ENCODE results near the gene SORCS2. TPM values are rescaled to one million over a fixed set of nuclear protein-coding genes. Genes with fewer than 3 reads are reported as not detected.

Gene SORCS2
- polyA plus RNA-seq, 3 donors = 0.46 to 0.55 TPM; not detected in 1

- no peak overlapping the region for H2AFZ ChIP-seq (ENCODE audit: insufficient read depth, low read depth, low read length, poor library complexity, severe bottlenecking)
- no peaks in the 10 kb centered on the region for H3K36me3 ChIP-seq (replicated peaks in 1 of 2; ENCODE audit: control insufficient read depth in 1 of 2, insufficient read depth in 2 of 2, low read length in 2 of 2)
- H3K4me3 ChIP-seq (replicated peaks in 1 of 3; ENCODE audit: low read depth in 2 of 3, low read length in 3 of 3) = no peak overlapping the region
- no peak overlapping the region for H3K27ac Mint-ChIP-seq
- H4K20me1 ChIP-seq (ENCODE audit: insufficient read depth, low read length) = no peaks in the 10 kb centered on the region
- no peaks in the 10 kb centered on the region for H3K4me1 Mint-ChIP-seq
- WGBS (ENCODE audit: insufficient coverage) = 73% methylated on average over 5 of the region's 7 CpGs
- H3K27me3 Mint-ChIP-seq (ENCODE audit: low read depth in 3 of 3) = peaks cover 9 to 18% (median 10%) of the 10 kb centered on the region in 3 donors
- no peak overlapping the region for H3K4me3 Mint-ChIP-seq
- H3K9ac ChIP-seq (ENCODE audit: insufficient read depth, low read length, poor library complexity, severe bottlenecking) = no peak overlapping the region
- H3K9me3 ChIP-seq (replicated peaks in 1 of 2; ENCODE audit: control insufficient read depth in 1 of 2, insufficient read depth in 1 of 2, low read length in 2 of 2) = peaks cover 0 to 3% of the 10 kb centered on the region in 2 donors
- no peak for DNase-seq
- intact Hi-C loops (cut with micrococcal nuclease) = no loop called here
- H3K36me3 Mint-ChIP-seq = no peaks in the 10 kb centered on the region
- no peaks in the 10 kb centered on the region for H3K27me3 ChIP-seq (ENCODE audit: control insufficient read depth in 2 of 2, insufficient read depth in 2 of 2, low read length in 2 of 2)
- no peak overlapping the region for H3K4me2 ChIP-seq (replicated peaks; ENCODE audit: extremely low read depth, low read length, poor library complexity, severe bottlenecking)
- H3K9me3 Mint-ChIP-seq = peaks cover 2 to 9% (median 7%) of the 10 kb centered on the region in 7 donors
- no peaks in the 10 kb centered on the region for H3K4me1 ChIP-seq (ENCODE audit: control insufficient read depth in 1 of 2, insufficient read depth in 2 of 2, low read length in 2 of 2)
- no peak overlapping the region for H3K27ac ChIP-seq (ENCODE audit: low read depth in 1 of 2, low read length in 2 of 2)
- H3K79me2 ChIP-seq (ENCODE audit: insufficient read depth, low read length) = no peaks in the 10 kb centered on the region
- TF ChIP-seq CTCF (IDR thresholded peaks at IDR 0.05) = no peak
Observed at GRCh38 chr4:7252051-7252450, 59.7 kb downstream of the SORCS2 start.

- Histone ChIP-seq H2AFZ (ENCODE audit: insufficient read depth, low read depth, low read length, poor library complexity, severe bottlenecking) (no peak overlapping the region), H3K36me3 (replicated peaks in 1 of 2; ENCODE audit: control insufficient read depth in 1 of 2, insufficient read depth in 2 of 2, low read length in 2 of 2) (no peaks in the 10 kb centered on the region), H4K20me1 (ENCODE audit: insufficient read depth, low read length) (no peaks in the 10 kb centered on the region), H3K4me1 (ENCODE audit: control insufficient read depth in 1 of 2, insufficient read depth in 2 of 2, low read length in 2 of 2) (no peaks in the 10 kb centered on the region), H3K79me2 (ENCODE audit: insufficient read depth, low read length) (no peaks in the 10 kb centered on the region), H3K9me3 (replicated peaks in 1 of 2; ENCODE audit: control insufficient read depth in 1 of 2, insufficient read depth in 1 of 2, low read length in 2 of 2) (peaks cover 0 to 3% of the 10 kb centered on the region in 2 donors), H3K4me3 (replicated peaks in 1 of 3; ENCODE audit: low read depth in 2 of 3, low read length in 3 of 3) (no peak overlapping the region), H3K4me2 (replicated peaks; ENCODE audit: extremely low read depth, low read length, poor library complexity, severe bottlenecking) (no peak overlapping the region), H3K27me3 (ENCODE audit: control insufficient read depth in 2 of 2, insufficient read depth in 2 of 2, low read length in 2 of 2) (no peaks in the 10 kb centered on the region), H3K27ac (ENCODE audit: low read depth in 1 of 2, low read length in 2 of 2) (no peak overlapping the region), H3K9ac (ENCODE audit: insufficient read depth, low read length, poor library complexity, severe bottlenecking) (no peak overlapping the region)
- H3K27ac Mint-ChIP-seq = no peak overlapping the region
- DNase-seq = no peak
- no peaks in the 10 kb centered on the region for H3K36me3 Mint-ChIP-seq
- H3K4me1 Mint-ChIP-seq = no peaks in the 10 kb centered on the region
- WGBS (ENCODE audit: insufficient coverage) = 52% methylated on average over 10 of the region's 15 CpGs
- no peak for TF ChIP-seq CTCF (IDR thresholded peaks at IDR 0.05)
- peaks cover 9 to 21% (median 11%) of the 10 kb centered on the region in 3 donors for H3K27me3 Mint-ChIP-seq (ENCODE audit: low read depth in 3 of 3)
- intact Hi-C loops (cut with micrococcal nuclease) = no loop called here
- no peak overlapping the region for H3K4me3 Mint-ChIP-seq
- peaks cover 2 to 9% (median 7%) of the 10 kb centered on the region in 7 donors for H3K9me3 Mint-ChIP-seq
Observed at GRCh38 chr4:7252510-7253340, 60.4 kb downstream of the SORCS2 start.

Data from CD14-positive monocyte (primary cell).